Endodermal cell (in vitro differentiated cells): Measurements from ENCODE around the gene RAC2. TPM values are rescaled to one million over a fixed set of nuclear protein-coding genes. Genes with fewer than 3 reads are reported as not detected.
A peak's percentile ranks its signal among the peaks of the same experiment; 100 is the strongest.

Experiments used
- DNase-seq: peaks from one replicate; pipeline ENCODE4 v3.0.0-alpha.2; 2017
- H3K27ac ChIP-seq: 2 replicates; pipeline ENCODE4 v1.5.1; 2013; ENCODE audit warnings: mild to moderate bottlenecking, low read depth, low read length, moderate library complexity
- H3K27me3 ChIP-seq: 2 replicates; pipeline ENCODE4 v1.6.1; 2013; ENCODE audit warnings: mild to moderate bottlenecking, low read length, moderate library complexity; ENCODE audit not compliant: insufficient read depth, control insufficient read depth, poor library complexity, severe bottlenecking
- H3K36me3 ChIP-seq: 2 replicates; pipeline ENCODE4 v1.7.0; 2013; ENCODE audit warnings: mild to moderate bottlenecking, low read length, moderate library complexity; ENCODE audit not compliant: control insufficient read depth, insufficient read depth
- H3K4me1 ChIP-seq: one replicate; pipeline ENCODE4 v1.7.0; 2013; ENCODE audit warnings: low read length; ENCODE audit not compliant: control insufficient read depth, insufficient read depth
- H3K4me3 ChIP-seq: 2 replicates; pipeline ENCODE4 v1.5.1; 2013; ENCODE audit warnings: mild to moderate bottlenecking, low read length, moderate library complexity
- H3K9ac ChIP-seq: 2 replicates; pipeline ENCODE4 v1.6.1; 2013; ENCODE audit warnings: mild to moderate bottlenecking, low read length, moderate library complexity; ENCODE audit not compliant: poor library complexity, severe bottlenecking; ENCODE audit errors: extremely low read depth
- H3K9me3 ChIP-seq: 2 replicates; pipeline ENCODE4 v1.6.1; 2013; ENCODE audit warnings: mild to moderate bottlenecking, low read length, moderate library complexity; ENCODE audit not compliant: control insufficient read depth
- H3K27ac Mint-ChIP-seq: 2 replicates; pipeline ENCODE4 v1.8.0; 2020; ENCODE audit warnings: mixed read lengths
- H3K27me3 Mint-ChIP-seq: 2 replicates; pipeline ENCODE4 v1.8.0; 2021; ENCODE audit warnings: mild to moderate bottlenecking, mixed read lengths; ENCODE audit not compliant: insufficient read depth
- H3K36me3 Mint-ChIP-seq: 2 replicates; pipeline ENCODE4 v1.8.0; 2020; ENCODE audit warnings: low read depth, mixed read lengths
- H3K4me1 Mint-ChIP-seq: 2 replicates; pipeline ENCODE4 v1.8.0; 2020; ENCODE audit warnings: mixed read lengths
- H3K4me3 Mint-ChIP-seq: 2 replicates; pipeline ENCODE4 v1.8.0; 2020; ENCODE audit warnings: mild to moderate bottlenecking, moderate library complexity, mixed read lengths
- H3K9me3 Mint-ChIP-seq: 2 replicates; pipeline ENCODE4 v1.8.0; 2020; ENCODE audit warnings: mild to moderate bottlenecking, mixed read lengths
- CTCF ChIP-seq: fragments of 200-600 bp; sonication (generic); conservative IDR thresholded peaks from 2 replicates; pipeline ENCODE4 v1.5.0; 2021; ENCODE audit warnings: antibody characterized with exemption, mild to moderate bottlenecking
- WGBS, 2 experiments: methylation state at CpG; one replicate each; pipeline versions ENCODE4 v1.1.5 to v1.1.7; 2013; ENCODE audit warnings: missing lambda C conversion rate in 2 of 2, mixed read lengths in 1 of 2; ENCODE audit not compliant: insufficient coverage in 1 of 2, insufficient read length in 1 of 2; 5-methylcytosine and 5-hydroxymethylcytosine counted together
- total RNA-seq, 2 donors: library from RNA; stranded (reverse); fragmentation: NEBNext Ultra II Directional in 1 of 2; extraction: Animal tissue kit (Norgen Biotek cat#: 25700) in 1 of 2; gene quantifications; 2 replicates in 1 of 2; 3 replicates in 1 of 2; pipeline ENCODE4 v1.2.1, GENCODE V29; 2021

The RAC2 gene
- total RNA-seq, 2 donors from 2014 or later, result 4.5 to 5.6 TPM

DNA sequence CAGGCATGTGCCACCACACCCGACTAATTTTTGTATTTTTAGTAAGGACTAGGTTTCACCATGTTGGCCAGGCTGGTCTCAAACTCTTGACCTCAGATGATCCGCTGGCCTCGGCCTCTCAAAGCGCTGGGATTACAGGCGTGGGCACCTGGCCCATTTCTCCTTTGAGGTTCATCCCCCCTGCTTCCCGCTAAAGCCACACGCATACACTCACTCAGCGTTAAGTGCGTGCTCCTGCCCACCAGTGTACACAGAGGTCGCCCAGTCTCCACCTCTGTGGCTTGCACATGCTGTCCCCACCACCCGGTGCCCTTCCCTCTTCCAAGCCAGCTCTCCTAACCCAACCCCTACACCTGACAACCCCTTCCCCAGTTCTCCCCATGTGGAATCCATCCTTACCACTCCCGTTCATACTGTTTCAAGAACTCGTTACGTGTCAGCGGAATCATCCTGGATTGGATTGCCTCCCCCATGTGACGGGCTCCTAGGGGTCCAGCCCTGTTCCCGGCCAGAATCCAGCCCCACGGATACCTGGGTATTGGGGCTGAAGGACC lies 22.6 kb upstream of the RAC2 start:
- H3K27ac ChIP-seq, result no peak overlapping the region
- peaks cover 9% of the 10 kb centered on the region for H3K27me3 ChIP-seq
- Mint-ChIP-seq H3K9me3 (peaks cover 17% of the 10 kb centered on the region), H3K36me3 (no peaks in the 10 kb centered on the region), H3K27ac (no peak overlapping the region), H3K4me1 (peaks cover 4% of the 10 kb centered on the region), H3K27me3 (peaks cover 19% of the 10 kb centered on the region), H3K4me3 (no peak overlapping the region)
- no peak for DNase-seq
- no peak overlapping the region for H3K9ac ChIP-seq
- no peak overlapping the region for H3K4me3 ChIP-seq
- TF ChIP-seq CTCF, result no peak
- H3K36me3 ChIP-seq, result no peaks in the 10 kb centered on the region
- WGBS, 2 experiments, result 72 to 74% methylated on average over 17 to 18 of the region's 18 CpGs
- H3K9me3 ChIP-seq, result peaks cover 12% of the 10 kb centered on the region
- no peaks in the 10 kb centered on the region for H3K4me1 ChIP-seq

GRCh38 chr22:37263966-37264887 lies 20.2 kb upstream of the RAC2 start:
- H3K27me3 ChIP-seq, result peaks cover 15% of the 10 kb centered on the region
- no peaks in the 10 kb centered on the region for H3K36me3 Mint-ChIP-seq
- peaks cover 17% of the 10 kb centered on the region for H3K9me3 Mint-ChIP-seq
- peak; percentile 39 for DNase-seq
- no peak overlapping the region for H3K4me3 ChIP-seq
- H3K4me3 Mint-ChIP-seq, result no peak overlapping the region
- H3K27me3 Mint-ChIP-seq, result peaks cover 37% of the 10 kb centered on the region
- H3K27ac ChIP-seq, result no peak overlapping the region
- peaks cover 12% of the 10 kb centered on the region for H3K9me3 ChIP-seq
- no peak overlapping the region for H3K27ac Mint-ChIP-seq
- peaks cover 12% of the 10 kb centered on the region for H3K4me1 Mint-ChIP-seq
- no peaks in the 10 kb centered on the region for H3K36me3 ChIP-seq
- no peak overlapping the region for H3K9ac ChIP-seq
- no peaks in the 10 kb centered on the region for H3K4me1 ChIP-seq
- no peak for TF ChIP-seq CTCF
- 85 to 90% methylated on average over 8 to 9 of the region's 10 CpGs for WGBS, 2 experiments

DNA sequence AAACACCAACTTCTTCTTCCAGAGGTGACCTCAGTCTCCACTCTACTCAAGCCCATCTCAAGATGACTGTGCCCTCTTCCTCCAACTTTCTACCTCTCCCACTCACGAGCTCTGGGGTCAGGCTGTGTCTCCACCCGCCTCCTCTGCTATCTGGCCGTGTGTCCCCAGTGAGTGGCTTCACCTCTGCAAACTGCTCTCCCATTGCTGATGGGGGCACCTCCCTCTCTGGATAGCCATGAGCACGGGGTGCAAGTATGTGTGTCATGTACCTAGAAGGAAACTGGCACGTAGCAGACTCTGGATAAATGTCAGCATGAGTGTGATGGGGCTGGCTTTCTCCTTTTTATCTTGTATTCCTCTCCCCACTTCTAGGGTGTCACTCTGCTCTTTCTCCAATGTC lies 18.3 kb upstream of the RAC2 start:
- Histone ChIP-seq H3K4me3 (no peak overlapping the region), H3K9me3 (peaks cover 12% of the 10 kb centered on the region), H3K4me1 (peaks cover 8% of the 10 kb centered on the region), H3K27me3 (peaks cover 15% of the 10 kb centered on the region), H3K36me3 (no peaks in the 10 kb centered on the region), H3K9ac (no peak overlapping the region), H3K27ac (no peak overlapping the region)
- peaks cover 17% of the 10 kb centered on the region for H3K9me3 Mint-ChIP-seq
- peaks cover 21% of the 10 kb centered on the region for H3K4me1 Mint-ChIP-seq
- peak; percentile 31 for DNase-seq
- no peak for TF ChIP-seq CTCF
- H3K27ac Mint-ChIP-seq, result no peak overlapping the region
- H3K4me3 Mint-ChIP-seq, result no peak overlapping the region
- H3K36me3 Mint-ChIP-seq, result no peaks in the 10 kb centered on the region
- 85 to 95% methylated on average over 5 of the region's 5 CpGs for WGBS, 2 experiments
- H3K27me3 Mint-ChIP-seq, result peaks cover 38% of the 10 kb centered on the region
